ENCODE data around the gene NCKAP5L. TPM values are rescaled to one million over a fixed set of nuclear protein-coding genes. Genes with fewer than 3 reads are reported as not detected.
"Not testable (repeated sequence)": the region's sequence is repeated elsewhere in the genome, so short reads cannot be mapped to it uniquely, and the experiment has no call there.

NCKAP5L gene
- total RNA-seq, 2 donors from 2014 or later: 2.4 to 4.1 TPM

GRCh38 chr12:49789992-49790391, 38.2 kb downstream of the NCKAP5L start:
- no peaks in the 10 kb centered on the region for H3K27me3 ChIP-seq
- no peak overlapping the region for H3K27ac ChIP-seq
- H3K36me3 ChIP-seq: no peaks in the 10 kb centered on the region
- H3K4me3 ChIP-seq: no peak overlapping the region
- H3K9ac ChIP-seq (ENCODE audit: low read depth in 2 of 2, low read length in 2 of 2): no peak overlapping the region
- no peak for TF ChIP-seq CTCF (IDR thresholded peaks at IDR 0.05)
- no peak for DNase-seq
- H3K9me3 ChIP-seq: no peaks in the 10 kb centered on the region
- intact Hi-C loops (cut with DNase I): no loop called here
- H3K4me1 ChIP-seq: no peaks in the 10 kb centered on the region

DNA sequence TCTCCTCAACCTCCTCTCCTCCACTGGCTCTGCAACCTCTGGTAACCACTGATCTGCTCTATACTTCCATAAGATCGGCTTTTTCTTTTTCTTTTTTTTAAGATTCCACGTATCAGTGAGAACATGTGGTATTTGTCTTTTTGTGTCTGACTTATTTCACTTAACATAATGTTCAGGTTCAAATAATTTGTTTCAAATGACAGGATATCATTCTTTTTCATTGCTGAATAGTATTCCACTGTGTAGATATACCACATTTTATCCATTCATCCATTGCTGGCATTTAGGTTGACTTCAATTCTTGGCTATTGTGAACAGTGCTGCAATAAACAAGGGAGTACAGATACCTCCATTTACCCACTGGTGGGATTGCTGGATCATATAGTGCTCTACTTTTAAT, 40.5 kb downstream of the NCKAP5L start:
- no peak overlapping the region for H3K9ac ChIP-seq (ENCODE audit: low read depth in 2 of 2, low read length in 2 of 2)
- H3K9me3 ChIP-seq: no peaks in the 10 kb centered on the region
- intact Hi-C loops (cut with DNase I): no loop called here
- H3K4me3 ChIP-seq: no peak overlapping the region
- TF ChIP-seq CTCF (IDR thresholded peaks at IDR 0.05): no peak
- H3K27ac ChIP-seq: no peak overlapping the region
- H3K36me3 ChIP-seq: no peaks in the 10 kb centered on the region
- DNase-seq: no peak
- no peaks in the 10 kb centered on the region for H3K4me1 ChIP-seq
- no peaks in the 10 kb centered on the region for H3K27me3 ChIP-seq

DNA sequence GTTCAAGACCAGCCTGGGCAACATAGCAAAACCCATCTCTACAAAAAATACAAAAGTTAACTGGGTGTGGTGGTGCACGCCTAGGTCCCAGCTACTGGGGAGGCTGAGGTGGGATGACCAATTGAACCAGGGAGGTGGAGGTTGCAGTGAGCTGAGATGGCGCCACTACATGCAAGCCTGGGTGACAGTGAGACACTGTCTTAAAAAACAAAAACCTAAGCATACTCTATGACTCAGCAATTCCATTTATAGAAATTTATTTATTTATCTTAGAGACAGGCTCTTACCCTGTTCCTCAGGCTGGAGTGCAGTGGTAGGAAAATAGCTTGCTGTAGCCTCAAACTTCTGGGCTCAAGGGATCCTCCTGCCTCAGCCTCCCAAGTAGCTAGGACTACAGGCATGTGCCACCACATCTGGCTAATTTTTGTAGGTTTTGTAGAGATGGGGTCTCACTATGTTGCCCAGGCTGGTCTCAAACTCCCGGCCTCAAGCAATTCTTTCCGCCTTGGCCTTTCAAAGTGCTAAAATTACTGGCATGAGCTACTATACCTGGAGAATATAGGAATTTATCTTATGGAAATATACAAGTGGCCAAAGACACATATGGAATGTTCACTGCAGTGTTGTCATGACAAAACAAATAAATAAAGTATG, 43.3 kb downstream of the NCKAP5L start:
- H3K9ac ChIP-seq (ENCODE audit: low read depth in 2 of 2, low read length in 2 of 2): no peak overlapping the region
- no peak for DNase-seq
- no peaks in the 10 kb centered on the region for H3K36me3 ChIP-seq
- H3K27ac ChIP-seq: no peak overlapping the region
- H3K27me3 ChIP-seq: no peaks in the 10 kb centered on the region
- H3K4me1 ChIP-seq: no peaks in the 10 kb centered on the region
- intact Hi-C loops (cut with DNase I): no loop called here
- no peaks in the 10 kb centered on the region for H3K9me3 ChIP-seq
- H3K4me3 ChIP-seq: no peak overlapping the region
- no peak for TF ChIP-seq CTCF (IDR thresholded peaks at IDR 0.05)

- intact Hi-C loops (cut with DNase I): no loop called here
Measured at GRCh38 chr12:49783917-49784676, 44.1 kb downstream of the NCKAP5L start.

DNA sequence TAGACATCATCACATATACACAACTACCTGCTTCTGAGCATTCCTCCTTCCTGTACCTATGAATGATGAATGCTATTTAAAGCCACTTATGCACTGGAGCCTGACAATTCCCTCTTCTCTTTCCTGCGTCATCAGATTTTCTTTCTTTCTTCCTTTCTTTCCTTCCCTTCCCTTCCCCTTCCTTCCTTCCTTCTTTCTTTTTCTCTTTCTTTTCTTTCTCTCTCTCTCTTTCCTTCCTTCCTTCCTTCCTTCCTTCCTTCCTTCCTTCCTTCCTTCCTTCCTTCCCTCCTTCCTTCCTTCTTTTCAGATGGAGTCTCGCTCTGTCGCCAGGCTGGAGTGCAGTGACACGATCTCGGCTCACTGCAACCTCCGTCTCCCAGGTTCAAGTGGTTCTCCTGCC, 47.3 kb downstream of the NCKAP5L start:
- DNase-seq; intact Hi-C loops (cut with DNase I); H3K27ac ChIP-seq: not testable (repeated sequence)

More at GRCh38 chr12:49783917-49784676, 44.1 kb downstream of the NCKAP5L start:
- no peak overlapping the region for H3K4me3 ChIP-seq
- no peaks in the 10 kb centered on the region for H3K9me3 ChIP-seq
- TF ChIP-seq CTCF (IDR thresholded peaks at IDR 0.05): no peak
- H3K9ac ChIP-seq (ENCODE audit: low read depth in 2 of 2, low read length in 2 of 2): no peak overlapping the region
- DNase-seq: no peak
- no peaks in the 10 kb centered on the region for H3K36me3 ChIP-seq
- no peaks in the 10 kb centered on the region for H3K4me1 ChIP-seq
- H3K27ac ChIP-seq: no peak overlapping the region
- no peaks in the 10 kb centered on the region for H3K27me3 ChIP-seq

GRCh38 chr12:49779581-49779980, 48.6 kb downstream of the NCKAP5L start:
- Histone ChIP-seq H3K27ac (no peak overlapping the region), H3K4me1 (no peaks in the 10 kb centered on the region), H3K27me3 (no peaks in the 10 kb centered on the region), H3K9me3 (no peaks in the 10 kb centered on the region), H3K36me3 (no peaks in the 10 kb centered on the region), H3K9ac (ENCODE audit: low read depth in 2 of 2, low read length in 2 of 2) (no peak overlapping the region), H3K4me3 (no peak overlapping the region)
- intact Hi-C loops (cut with DNase I): loop anchor here (5.0 kb wide), 1 partner anchor 278 kb away; the partner anchor contains the start of gene ASIC1
- TF ChIP-seq CTCF (IDR thresholded peaks at IDR 0.05): no peak
- no peak for DNase-seq

More for the DNA sequence above, 47.3 kb downstream of the NCKAP5L start:
- not testable (repeated sequence) for H3K36me3 ChIP-seq; H3K4me1 ChIP-seq; H3K4me3 ChIP-seq; H3K9me3 ChIP-seq; H3K9ac ChIP-seq (ENCODE audit: low read depth in 2 of 2, low read length in 2 of 2); H3K27me3 ChIP-seq
